Stimulated activated CD8-positive, alpha-beta memory T cell treated with anti-CD3 and anti-CD28 coated beads, Interleukin-4, amount 100 ng/mL, for 4 hours (primary cell): ENCODE data around the gene COX8A.

ENCODE experiments used
- DNase-seq, 2 donors: peaks; one replicate each; pipeline ENCODE4 v3.0.0-alpha.2; 2020; ENCODE audit warnings: low read depth in 2 of 2, low spot score in 1 of 2

Gene COX8A

GRCh38 chr11:64019106-64020037 lies 45.0 kb downstream of the COX8A start:
- DNase-seq, result no peak

GRCh38 chr11:64020976-64021756 lies 46.7 kb downstream of the COX8A start:
- DNase-seq, result no peak

- DNase-seq, result no peak
Observed at GRCh38 chr11:64021757-64022093, 47.3 kb downstream of the COX8A start.

GRCh38 chr11:64022125-64022784 lies 47.8 kb downstream of the COX8A start:
- DNase-seq, result no peak

DNA sequence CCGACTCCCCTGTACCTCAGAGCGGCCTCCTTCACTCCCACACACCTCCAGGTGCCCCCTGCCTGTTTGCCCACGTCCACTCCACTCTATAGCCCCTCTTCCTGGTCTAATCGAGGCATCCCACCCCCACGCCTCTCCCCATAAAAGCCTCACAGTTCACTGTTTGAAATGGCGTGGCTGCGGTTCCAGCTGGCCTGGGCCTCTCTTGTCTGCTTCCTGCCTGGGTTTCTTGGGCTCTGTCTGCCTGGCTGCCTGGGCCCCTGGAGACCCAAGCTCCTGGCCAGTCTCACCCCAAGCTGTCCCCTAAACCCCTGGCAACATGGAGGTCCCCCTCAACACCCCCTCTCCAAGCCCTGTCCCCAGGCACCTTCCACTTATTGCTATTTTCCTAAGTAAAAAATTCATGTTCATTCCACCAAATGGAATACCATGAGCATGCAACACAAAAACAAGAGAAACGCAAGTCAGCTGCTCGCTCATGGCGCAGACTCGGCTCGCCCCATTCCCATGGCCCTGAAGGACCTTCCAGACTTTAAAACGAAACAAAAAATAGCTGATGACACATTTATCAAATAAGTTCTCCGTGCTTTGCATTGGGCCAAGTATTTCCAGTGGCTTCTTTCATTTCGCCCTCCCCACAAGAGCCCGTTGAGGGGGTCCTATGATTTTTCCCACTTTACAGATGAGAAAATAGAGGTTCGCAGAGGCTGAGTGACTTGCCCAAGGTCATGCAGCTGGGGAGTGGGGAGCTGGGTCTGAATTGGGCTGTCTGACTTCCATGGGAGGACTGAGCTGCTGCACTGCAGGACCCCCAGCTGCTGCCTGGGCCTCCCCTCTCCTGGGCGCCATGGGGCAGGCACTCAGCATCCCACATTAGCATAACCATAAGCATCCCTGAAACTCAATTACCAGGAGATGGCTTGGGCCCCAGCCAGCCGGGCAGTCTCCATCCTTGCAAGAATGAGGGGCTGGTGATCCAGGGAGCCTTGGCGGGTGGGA lies 49.6 kb downstream of the COX8A start:
- DNase-seq, result no peak

- DNase-seq, result no peak
Observed at GRCh38 chr11:64025205-64025604, 50.8 kb downstream of the COX8A start.
